HEK293 (cell line): ENCODE results near the gene KIRREL3.

Experiments used
- CTCF ChIA-PET: fragments of 350-600 bp; formaldehyde crosslinking; extraction: SDS; loops from one replicate; lab custom pipeline; 2021; ENCODE audit warnings: antibody characterized with exemption; lab: Yijun Ruan, JAX
- POLR2A ChIA-PET: fragments of 300-600 bp; formaldehyde crosslinking; extraction: SDS; loops from one replicate; lab custom pipeline; 2020; ENCODE audit warnings: antibody characterized with exemption, inconsistent platforms; lab: Yijun Ruan, JAX
- H3K27ac ChIP-seq: fragments of 200-500 bp; sonication (Bioruptor generic); 2 replicates; pipeline ENCODE4 v1.5.1; 2014; ENCODE audit warnings: low read depth, low read length, control low read depth, inconsistent platforms; ENCODE audit errors: extremely low read depth
- H3K36me3 ChIP-seq, 2 experiments: fragments of 200-500 bp in 1 of 2; sonication (Bioruptor generic) in 1 of 2; 1 replicate in 1 of 2; 2 replicates in 1 of 2; pipeline ENCODE4 v1.5.1; 2014 to 2017; ENCODE audit warnings: inconsistent platforms in 2 of 2, low read length in 2 of 2; ENCODE audit not compliant: control insufficient read depth in 2 of 2, insufficient read depth in 1 of 2
- H3K4me1 ChIP-seq: fragments of 200-500 bp; sonication (Bioruptor generic); 2 replicates; pipeline ENCODE4 v1.5.1; 2014; ENCODE audit warnings: mild to moderate bottlenecking, low read length, inconsistent platforms; ENCODE audit not compliant: control insufficient read depth, insufficient read depth
- H3K4me3 ChIP-seq: 2 replicates; pipeline ENCODE4 v1.5.1; 2011; ENCODE audit warnings: low read depth, mild to moderate bottlenecking, control low read depth, low read length, moderate library complexity
- H3K9me3 ChIP-seq: fragments of 200-500 bp; sonication (Bioruptor generic); 2 replicates; pipeline ENCODE4 v1.5.1; 2014; ENCODE audit warnings: low read depth, low read length, inconsistent platforms; ENCODE audit not compliant: control insufficient read depth, insufficient read depth
- WT1 ChIP-seq: fragments of 450-650 bp; formaldehyde crosslinking; IDR thresholded peaks from 2 replicates; pipeline ENCODE4 v1.5.1; 2016; ENCODE audit warnings: missing biosample characterization, missing genetic modification characterization
- ZNF112 ChIP-seq: fragments of 450-650 bp; formaldehyde crosslinking; IDR thresholded peaks from 2 replicates; pipeline ENCODE4 v1.5.0; 2017; ENCODE audit warnings: missing biosample characterization, missing genetic modification characterization
- ZNF335 ChIP-seq: fragments of 450-650 bp; formaldehyde crosslinking; conservative IDR thresholded peaks from 2 replicates; pipeline ENCODE4 v1.5.1; 2016; ENCODE audit warnings: missing biosample characterization, missing genetic modification characterization
- ZNF354C ChIP-seq: fragments of 450-650 bp; formaldehyde crosslinking; IDR thresholded peaks from 2 replicates; pipeline ENCODE4 v1.5.1; 2016; ENCODE audit warnings: missing biosample characterization, missing genetic modification characterization, low read depth, borderline replicate concordance
- ZNF544 ChIP-seq: fragments of 450-650 bp; formaldehyde crosslinking; IDR thresholded peaks from 2 replicates; pipeline ENCODE4 v1.5.0; 2017; ENCODE audit warnings: missing biosample characterization, missing genetic modification characterization
- ZNF571 ChIP-seq: fragments of 450-650 bp; formaldehyde crosslinking; IDR thresholded peaks from 2 replicates; pipeline ENCODE4 v1.5.0; 2017; ENCODE audit warnings: missing biosample characterization, missing genetic modification characterization
- ZNF600 ChIP-seq: fragments of 450-650 bp; formaldehyde crosslinking; IDR thresholded peaks from 2 replicates; pipeline ENCODE4 v1.5.1; 2016; ENCODE audit warnings: missing biosample characterization, missing genetic modification characterization
- ZNF660 ChIP-seq: fragments of 450-650 bp; IDR thresholded peaks from 2 replicates; pipeline ENCODE4 v1.5.1; 2018; ENCODE audit warnings: missing biosample characterization, mild to moderate bottlenecking, missing genetic modification characterization
- TF ChIP-seq, protein P1 (sequence below): fragments of 450-650 bp; formaldehyde crosslinking; IDR thresholded peaks from 2 replicates; pipeline ENCODE4 v1.5.1; 2016; ENCODE audit warnings: missing biosample characterization, missing genetic modification characterization
- TF ChIP-seq, protein P2 (sequence below): fragments of 450-650 bp; formaldehyde crosslinking; IDR thresholded peaks from 2 replicates; pipeline ENCODE4 v1.5.1; 2016; ENCODE audit warnings: missing biosample characterization, missing genetic modification characterization
- TF ChIP-seq, protein P3 (sequence below): fragments of 450-650 bp; IDR thresholded peaks from 2 replicates; pipeline ENCODE4 v1.5.1; 2018; ENCODE audit warnings: missing biosample characterization, missing genetic modification characterization
- TF ChIP-seq, protein P4 (sequence below): fragments of 450-650 bp; formaldehyde crosslinking; IDR thresholded peaks from 2 replicates; pipeline ENCODE4 v1.5.1; 2017; ENCODE audit warnings: missing biosample characterization, missing genetic modification characterization
- TF ChIP-seq, protein P5 (sequence below): fragments of 450-650 bp; formaldehyde crosslinking; IDR thresholded peaks from 2 replicates; pipeline ENCODE4 v1.5.1; 2016; ENCODE audit warnings: missing biosample characterization, missing genetic modification characterization
- TF ChIP-seq, protein P6 (sequence below): fragments of 450-650 bp; formaldehyde crosslinking; IDR thresholded peaks from 2 replicates; pipeline ENCODE4 v1.5.1; 2016; ENCODE audit warnings: missing biosample characterization, missing genetic modification characterization

Gene KIRREL3

DNA sequence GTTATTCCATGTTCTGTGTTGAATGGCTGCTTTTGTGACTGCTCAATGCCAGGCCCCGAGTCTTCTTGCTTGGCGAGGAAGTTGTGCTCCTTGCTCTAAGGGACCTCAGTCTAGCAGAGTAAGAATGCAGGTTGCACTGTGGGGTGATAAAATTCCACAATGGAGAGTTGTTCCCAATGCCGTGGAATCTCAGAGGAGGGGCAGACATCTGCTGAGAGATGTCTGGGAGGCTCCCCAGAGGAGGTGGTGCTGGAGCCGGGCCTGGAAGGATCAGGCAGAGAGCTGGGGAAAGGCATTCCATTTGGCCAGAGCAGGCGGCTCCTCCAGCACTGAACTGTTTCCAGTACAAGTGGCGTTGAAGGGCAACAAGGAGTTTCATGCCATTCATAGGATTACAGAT is 589.9 kb downstream of the KIRREL3 start (continued):
- TF ChIP-seq ZNF354C (tag by site-specific recombination) = no peak
- TF ChIP-seq, all 188 proteins: peak for 0

DNA sequence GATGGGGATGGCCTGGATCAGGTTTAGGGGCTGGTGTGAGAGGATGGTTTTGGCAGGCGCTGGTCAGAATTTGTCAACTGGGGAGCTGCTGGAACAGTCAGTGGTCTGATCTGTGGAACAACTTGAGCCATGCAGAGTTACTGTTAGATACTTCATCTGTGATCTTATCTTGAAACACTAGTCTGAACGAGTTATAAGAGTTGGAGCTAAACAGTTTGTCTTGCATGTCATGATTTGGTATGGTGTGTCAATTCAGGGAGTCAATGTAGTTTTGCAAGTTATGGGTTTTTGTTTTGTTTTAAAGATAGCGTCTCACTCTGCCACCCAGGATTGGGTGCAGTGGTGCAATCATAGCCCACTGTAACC is 591.0 kb downstream of the KIRREL3 start:
- ChIA-PET POLR2A (no interaction called here), CTCF (interaction anchor here (0.6 kb wide), 1 partner anchor 307 kb away, joined by 3 read pairs; no protein-coding TSS in a partner anchor)
- H3K9me3 ChIP-seq = no peaks in the 10 kb centered on the region
- no peaks in the 10 kb centered on the region for H3K4me1 ChIP-seq
- H3K4me3 ChIP-seq = no peak overlapping the region
- no peak overlapping the region for H3K27ac ChIP-seq
- TF ChIP-seq ZNF660 (tag by site-specific recombination) (no peak), WT1 (tag by site-specific recombination) (no peak), ZNF544 (tag by site-specific recombination) (no peak), ZNF335 (tag by site-specific recombination) (no peak), ZNF600 (tag by site-specific recombination) (no peak), ZNF571 (no peak), ZNF112 (tag by site-specific recombination) (no peak)
- TF ChIP-seq, protein P1, sequence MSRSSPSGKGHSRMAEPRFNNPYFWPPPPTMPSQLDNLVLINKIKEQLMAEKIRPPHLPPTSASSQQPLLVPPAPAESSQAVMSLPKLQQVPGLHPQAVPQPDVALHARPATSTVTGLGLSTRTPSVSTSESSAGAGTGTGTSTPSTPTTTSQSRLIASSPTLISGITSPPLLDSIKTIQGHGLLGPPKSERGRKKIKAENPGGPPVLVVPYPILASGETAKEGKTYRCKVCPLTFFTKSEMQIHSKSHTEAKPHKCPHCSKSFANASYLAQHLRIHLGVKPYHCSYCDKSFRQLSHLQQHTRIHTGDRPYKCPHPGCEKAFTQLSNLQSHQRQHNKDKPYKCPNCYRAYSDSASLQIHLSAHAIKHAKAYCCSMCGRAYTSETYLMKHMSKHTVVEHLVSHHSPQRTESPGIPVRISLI (tag by site-specific recombination) = no peak
- TF ChIP-seq, protein P2, sequence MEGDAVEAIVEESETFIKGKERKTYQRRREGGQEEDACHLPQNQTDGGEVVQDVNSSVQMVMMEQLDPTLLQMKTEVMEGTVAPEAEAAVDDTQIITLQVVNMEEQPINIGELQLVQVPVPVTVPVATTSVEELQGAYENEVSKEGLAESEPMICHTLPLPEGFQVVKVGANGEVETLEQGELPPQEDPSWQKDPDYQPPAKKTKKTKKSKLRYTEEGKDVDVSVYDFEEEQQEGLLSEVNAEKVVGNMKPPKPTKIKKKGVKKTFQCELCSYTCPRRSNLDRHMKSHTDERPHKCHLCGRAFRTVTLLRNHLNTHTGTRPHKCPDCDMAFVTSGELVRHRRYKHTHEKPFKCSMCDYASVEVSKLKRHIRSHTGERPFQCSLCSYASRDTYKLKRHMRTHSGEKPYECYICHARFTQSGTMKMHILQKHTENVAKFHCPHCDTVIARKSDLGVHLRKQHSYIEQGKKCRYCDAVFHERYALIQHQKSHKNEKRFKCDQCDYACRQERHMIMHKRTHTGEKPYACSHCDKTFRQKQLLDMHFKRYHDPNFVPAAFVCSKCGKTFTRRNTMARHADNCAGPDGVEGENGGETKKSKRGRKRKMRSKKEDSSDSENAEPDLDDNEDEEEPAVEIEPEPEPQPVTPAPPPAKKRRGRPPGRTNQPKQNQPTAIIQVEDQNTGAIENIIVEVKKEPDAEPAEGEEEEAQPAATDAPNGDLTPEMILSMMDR (tag by site-specific recombination) = no peak
- TF ChIP-seq, protein P3, sequence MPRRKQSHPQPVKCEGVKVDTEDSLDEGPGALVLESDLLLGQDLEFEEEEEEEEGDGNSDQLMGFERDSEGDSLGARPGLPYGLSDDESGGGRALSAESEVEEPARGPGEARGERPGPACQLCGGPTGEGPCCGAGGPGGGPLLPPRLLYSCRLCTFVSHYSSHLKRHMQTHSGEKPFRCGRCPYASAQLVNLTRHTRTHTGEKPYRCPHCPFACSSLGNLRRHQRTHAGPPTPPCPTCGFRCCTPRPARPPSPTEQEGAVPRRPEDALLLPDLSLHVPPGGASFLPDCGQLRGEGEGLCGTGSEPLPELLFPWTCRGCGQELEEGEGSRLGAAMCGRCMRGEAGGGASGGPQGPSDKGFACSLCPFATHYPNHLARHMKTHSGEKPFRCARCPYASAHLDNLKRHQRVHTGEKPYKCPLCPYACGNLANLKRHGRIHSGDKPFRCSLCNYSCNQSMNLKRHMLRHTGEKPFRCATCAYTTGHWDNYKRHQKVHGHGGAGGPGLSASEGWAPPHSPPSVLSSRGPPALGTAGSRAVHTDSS (tag by site-specific recombination) = no peak
- TF ChIP-seq, protein P4, sequence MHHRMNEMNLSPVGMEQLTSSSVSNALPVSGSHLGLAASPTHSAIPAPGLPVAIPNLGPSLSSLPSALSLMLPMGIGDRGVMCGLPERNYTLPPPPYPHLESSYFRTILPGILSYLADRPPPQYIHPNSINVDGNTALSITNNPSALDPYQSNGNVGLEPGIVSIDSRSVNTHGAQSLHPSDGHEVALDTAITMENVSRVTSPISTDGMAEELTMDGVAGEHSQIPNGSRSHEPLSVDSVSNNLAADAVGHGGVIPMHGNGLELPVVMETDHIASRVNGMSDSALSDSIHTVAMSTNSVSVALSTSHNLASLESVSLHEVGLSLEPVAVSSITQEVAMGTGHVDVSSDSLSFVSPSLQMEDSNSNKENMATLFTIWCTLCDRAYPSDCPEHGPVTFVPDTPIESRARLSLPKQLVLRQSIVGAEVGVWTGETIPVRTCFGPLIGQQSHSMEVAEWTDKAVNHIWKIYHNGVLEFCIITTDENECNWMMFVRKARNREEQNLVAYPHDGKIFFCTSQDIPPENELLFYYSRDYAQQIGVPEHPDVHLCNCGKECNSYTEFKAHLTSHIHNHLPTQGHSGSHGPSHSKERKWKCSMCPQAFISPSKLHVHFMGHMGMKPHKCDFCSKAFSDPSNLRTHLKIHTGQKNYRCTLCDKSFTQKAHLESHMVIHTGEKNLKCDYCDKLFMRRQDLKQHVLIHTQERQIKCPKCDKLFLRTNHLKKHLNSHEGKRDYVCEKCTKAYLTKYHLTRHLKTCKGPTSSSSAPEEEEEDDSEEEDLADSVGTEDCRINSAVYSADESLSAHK (tag by site-specific recombination) = no peak
- TF ChIP-seq, protein P5, sequence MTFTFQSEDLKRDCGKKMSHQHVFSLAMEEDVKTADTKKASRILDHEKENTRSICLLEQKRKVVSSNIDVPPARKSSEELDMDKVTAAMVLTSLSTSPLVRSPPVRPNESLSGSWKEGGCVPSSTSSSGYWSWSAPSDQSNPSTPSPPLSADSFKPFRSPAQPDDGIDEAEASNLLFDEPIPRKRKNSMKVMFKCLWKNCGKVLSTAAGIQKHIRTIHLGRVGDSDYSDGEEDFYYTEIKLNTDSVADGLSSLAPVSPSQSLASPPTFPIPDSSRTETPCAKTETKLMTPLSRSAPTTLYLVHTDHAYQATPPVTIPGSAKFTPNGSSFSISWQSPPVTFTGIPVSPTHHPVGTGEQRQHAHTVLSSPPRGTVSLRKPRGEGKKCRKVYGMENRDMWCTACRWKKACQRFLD (tag by site-specific recombination) = no peak
- TF ChIP-seq, protein P6, sequence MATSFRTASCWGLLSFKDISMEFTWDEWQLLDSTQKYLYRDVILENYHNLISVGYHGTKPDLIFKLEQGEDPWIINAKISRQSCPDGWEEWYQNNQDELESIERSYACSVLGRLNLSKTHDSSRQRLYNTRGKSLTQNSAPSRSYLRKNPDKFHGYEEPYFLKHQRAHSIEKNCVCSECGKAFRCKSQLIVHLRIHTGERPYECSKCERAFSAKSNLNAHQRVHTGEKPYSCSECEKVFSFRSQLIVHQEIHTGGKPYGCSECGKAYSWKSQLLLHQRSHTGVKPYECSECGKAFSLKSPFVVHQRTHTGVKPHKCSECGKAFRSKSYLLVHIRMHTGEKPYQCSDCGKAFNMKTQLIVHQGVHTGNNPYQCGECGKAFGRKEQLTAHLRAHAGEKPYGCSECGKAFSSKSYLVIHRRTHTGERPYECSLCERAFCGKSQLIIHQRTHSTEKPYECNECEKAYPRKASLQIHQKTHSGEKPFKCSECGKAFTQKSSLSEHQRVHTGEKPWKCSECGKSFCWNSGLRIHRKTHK (tag by site-specific recombination) = no peak
- H3K36me3 ChIP-seq = peaks cover 0 to 32% of the 10 kb centered on the region in 2 experiments; a peak in 1 of 3 replicates
